HG03520 (cell line): ENCODE measurements around the gene COL17A1.

Experiments used
- ATAC-seq: cut with Tn5 transposase; IDR thresholded peaks from one replicate; pipeline ENCODE4 v1.9.1; 2021; ENCODE audit warnings: mild to moderate bottlenecking, moderate library complexity; ENCODE audit not compliant: unreplicated experiment

Gene COL17A1

GRCh38 chr10:104054430-104054829 lies 31.2 kb downstream of the COL17A1 start:
- ATAC-seq, result no peak

GRCh38 chr10:104053201-104053600 lies 32.5 kb downstream of the COL17A1 start:
- ATAC-seq, result no peak

- no peak for ATAC-seq
Measured at GRCh38 chr10:104052431-104052830, 33.2 kb downstream of the COL17A1 start.

GRCh38 chr10:104049504-104050250 lies 36.0 kb downstream of the COL17A1 start:
- ATAC-seq, result no peak

GRCh38 chr10:104046651-104047050 lies 39.0 kb downstream of the COL17A1 start:
- no peak for ATAC-seq

- ATAC-seq, result no peak
Measured at GRCh38 chr10:104045151-104046089, 40.3 kb downstream of the COL17A1 start.

- ATAC-seq, result no peak
Measured at GRCh38 chr10:104043854-104044253, 41.8 kb downstream of the COL17A1 start.

- ATAC-seq, result no peak
Measured at GRCh38 chr10:104043185-104043830, 42.4 kb downstream of the COL17A1 start.

GRCh38 chr10:104041891-104042535 lies 43.7 kb downstream of the COL17A1 start:
- no peak for ATAC-seq

GRCh38 chr10:104040862-104041789 lies 44.6 kb downstream of the COL17A1 start:
- ATAC-seq, result no peak

GRCh38 chr10:104040382-104040781 lies 45.3 kb downstream of the COL17A1 start:
- no peak for ATAC-seq

- ATAC-seq, result no peak
Measured at GRCh38 chr10:104038958-104039752, 46.5 kb downstream of the COL17A1 start.

GRCh38 chr10:104038537-104038936 lies 47.1 kb downstream of the COL17A1 start:
- no peak for ATAC-seq

- ATAC-seq, result no peak
Measured at GRCh38 chr10:104037261-104037951, 48.3 kb downstream of the COL17A1 start.

- no peak for ATAC-seq
Measured at GRCh38 chr10:104036518-104037260, 49.0 kb downstream of the COL17A1 start.

- ATAC-seq, result no peak
Measured at GRCh38 chr10:104036069-104036384, 49.7 kb downstream of the COL17A1 start.

GRCh38 chr10:104035194-104036068 lies 50.2 kb downstream of the COL17A1 start:
- ATAC-seq, result no peak
